Epithelial cell of proximal tubule (primary cell): ENCODE results near the gene MAGI2. TPM values are rescaled to one million over a fixed set of nuclear protein-coding genes. Genes with fewer than 3 reads are reported as not detected.

ENCODE experiments used
- DNase-seq: peaks from one replicate; pipeline ENCODE4 v3.0.0-alpha.2; 2011; ENCODE audit warnings: low read depth
- H3K4me3 ChIP-seq: 2 replicates; pipeline ENCODE4 v1.5.1; 2011; ENCODE audit warnings: low read depth, mild to moderate bottlenecking, low read length
- total RNA-seq: library from RNA; depleted of rRNA; stranded (reverse); fragments of >200 nt; gene quantifications from 2 replicates; pipeline ENCODE4 v1.2.3, GENCODE V29; 2015
- TF ChIP-seq, protein P1 (sequence below): conservative IDR thresholded peaks from 2 replicates; pipeline ENCODE4 v1.5.1; 2012; ENCODE audit warnings: low read depth, mild to moderate bottlenecking, low read length

MAGI2 gene
- total RNA-seq, 1 donor from 2014 or later, result 0.92 TPM

DNA sequence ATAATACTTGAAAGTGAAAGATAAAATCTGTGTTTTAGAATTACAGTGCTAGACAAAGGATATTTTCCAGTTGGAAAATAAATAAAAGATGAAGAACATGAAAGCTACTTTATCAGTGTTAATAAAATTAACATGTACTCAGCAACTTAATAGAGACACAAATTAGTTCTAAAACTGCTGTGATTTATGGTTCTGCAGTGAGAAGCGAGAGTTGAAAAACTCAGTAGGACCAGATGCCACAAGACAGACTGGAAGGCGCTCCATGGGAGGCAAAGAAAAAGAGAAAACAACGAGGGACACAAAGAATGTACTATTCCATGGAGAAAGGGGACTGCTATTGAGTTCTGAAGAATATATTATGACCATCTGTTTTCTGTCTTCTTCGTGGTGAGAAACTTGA lies 1064.4 kb downstream of the MAGI2 start:
- TF ChIP-seq, protein P1, sequence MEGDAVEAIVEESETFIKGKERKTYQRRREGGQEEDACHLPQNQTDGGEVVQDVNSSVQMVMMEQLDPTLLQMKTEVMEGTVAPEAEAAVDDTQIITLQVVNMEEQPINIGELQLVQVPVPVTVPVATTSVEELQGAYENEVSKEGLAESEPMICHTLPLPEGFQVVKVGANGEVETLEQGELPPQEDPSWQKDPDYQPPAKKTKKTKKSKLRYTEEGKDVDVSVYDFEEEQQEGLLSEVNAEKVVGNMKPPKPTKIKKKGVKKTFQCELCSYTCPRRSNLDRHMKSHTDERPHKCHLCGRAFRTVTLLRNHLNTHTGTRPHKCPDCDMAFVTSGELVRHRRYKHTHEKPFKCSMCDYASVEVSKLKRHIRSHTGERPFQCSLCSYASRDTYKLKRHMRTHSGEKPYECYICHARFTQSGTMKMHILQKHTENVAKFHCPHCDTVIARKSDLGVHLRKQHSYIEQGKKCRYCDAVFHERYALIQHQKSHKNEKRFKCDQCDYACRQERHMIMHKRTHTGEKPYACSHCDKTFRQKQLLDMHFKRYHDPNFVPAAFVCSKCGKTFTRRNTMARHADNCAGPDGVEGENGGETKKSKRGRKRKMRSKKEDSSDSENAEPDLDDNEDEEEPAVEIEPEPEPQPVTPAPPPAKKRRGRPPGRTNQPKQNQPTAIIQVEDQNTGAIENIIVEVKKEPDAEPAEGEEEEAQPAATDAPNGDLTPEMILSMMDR, result no peak

DNA sequence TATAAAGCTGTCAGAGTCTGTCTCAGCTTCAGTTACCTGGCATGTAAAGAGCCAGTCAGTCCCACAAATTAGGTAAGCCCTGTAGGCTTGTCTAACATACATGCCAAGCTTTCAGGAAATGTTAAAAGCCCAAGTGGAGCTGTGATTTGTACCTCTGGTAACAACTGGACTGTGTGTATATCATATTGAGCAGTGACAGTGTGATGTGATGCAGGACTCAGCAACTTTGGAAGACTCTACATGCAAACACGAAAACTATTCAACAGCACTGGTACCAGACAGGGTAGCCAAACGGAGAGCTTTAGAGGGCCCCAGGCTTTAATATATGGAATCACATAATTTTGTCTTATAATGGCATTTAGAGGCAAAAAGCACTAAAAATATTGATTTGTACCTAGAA lies 1066.9 kb downstream of the MAGI2 start:
- no peak for DNase-seq
- no peak overlapping the region for H3K4me3 ChIP-seq
- TF ChIP-seq, protein P1, result no peak

More for the DNA sequence above, 1064.4 kb downstream of the MAGI2 start:
- H3K4me3 ChIP-seq, result no peak overlapping the region
- DNase-seq, result no peak

DNA sequence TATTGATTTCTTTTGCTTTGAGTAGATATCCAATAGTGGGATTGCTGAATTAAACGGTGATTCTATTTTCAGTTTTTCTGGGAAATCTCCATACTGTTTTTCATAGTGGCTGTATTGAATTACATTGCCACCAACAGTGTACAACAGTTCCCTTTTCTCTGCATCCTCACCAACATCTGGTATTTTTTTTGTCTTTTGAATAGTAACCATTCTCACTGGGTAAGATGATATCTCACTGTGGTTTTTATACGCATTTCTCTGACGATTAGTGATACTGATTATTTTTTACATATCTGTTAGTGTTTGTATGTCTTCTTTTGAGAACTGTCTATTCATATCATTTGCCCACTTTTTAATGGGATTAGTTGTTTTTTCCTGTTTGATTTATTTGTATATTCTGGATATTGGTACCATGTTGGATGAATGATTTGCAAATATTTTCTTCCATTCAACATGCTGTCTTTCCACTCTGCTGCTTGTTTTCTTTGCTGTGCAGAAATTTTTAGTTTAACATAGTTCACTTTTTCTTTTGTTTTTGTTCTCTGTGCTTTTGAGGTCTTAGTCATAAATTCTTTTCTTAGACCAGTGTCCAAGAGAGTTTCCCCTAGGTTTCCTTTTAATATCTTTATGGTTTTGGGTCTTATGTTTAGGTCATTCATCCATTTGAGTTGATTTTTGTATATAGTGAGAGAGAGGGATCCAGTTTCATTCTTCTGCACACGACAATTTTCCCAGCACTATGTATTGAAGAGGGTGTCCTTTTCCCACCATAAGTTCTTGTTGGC lies 1070.2 kb downstream of the MAGI2 start:
- DNase-seq, result no peak
- TF ChIP-seq, protein P1, result no peak
- H3K4me3 ChIP-seq, result no peak overlapping the region

DNA sequence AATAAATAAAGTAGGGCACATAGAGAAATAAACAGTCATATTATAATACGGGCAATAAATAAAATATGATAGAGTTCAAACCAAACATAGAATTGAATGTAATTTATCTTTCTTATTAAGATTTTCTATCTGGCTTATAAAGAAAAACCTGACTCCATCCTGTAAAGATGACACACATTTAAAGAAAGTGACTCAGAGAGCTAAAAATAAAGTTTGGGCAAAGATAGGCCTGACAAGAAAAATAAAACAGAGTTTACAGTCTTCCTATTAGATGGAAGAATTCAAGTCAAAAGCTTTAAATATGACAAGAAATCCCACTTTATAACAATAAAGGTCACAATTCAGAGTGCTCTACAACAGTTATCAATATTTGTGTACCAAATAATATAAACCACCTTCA lies 1074.3 kb downstream of the MAGI2 start:
- DNase-seq, result no peak
- TF ChIP-seq, protein P1, result no peak
- no peak overlapping the region for H3K4me3 ChIP-seq

GRCh38 chr7:78377532-78377931 lies 1075.9 kb downstream of the MAGI2 start:
- DNase-seq, result no peak
- no peak overlapping the region for H3K4me3 ChIP-seq
- TF ChIP-seq, protein P1, result no peak

GRCh38 chr7:78370936-78371335 lies 1082.5 kb downstream of the MAGI2 start:
- H3K4me3 ChIP-seq, result no peak overlapping the region
- DNase-seq, result no peak
- TF ChIP-seq, protein P1, result no peak

DNA sequence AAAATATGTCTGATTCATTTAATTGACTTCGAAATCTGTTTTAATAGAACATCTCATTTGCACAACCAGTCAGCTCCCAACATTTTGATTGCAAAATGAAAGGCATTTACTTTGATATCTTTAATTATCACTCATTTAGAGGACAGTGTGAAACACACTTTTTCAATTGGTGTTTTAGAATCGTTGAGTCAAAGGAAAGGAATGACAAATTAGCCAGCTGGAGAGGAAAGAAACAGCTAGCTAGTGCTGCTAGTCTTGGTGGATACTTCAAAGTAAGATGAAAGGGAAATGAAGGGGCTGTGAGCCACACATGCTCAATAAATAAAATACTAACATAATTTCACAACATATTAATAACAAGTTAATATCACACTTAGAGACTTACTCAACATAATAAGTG lies 1084.7 kb downstream of the MAGI2 start:
- TF ChIP-seq, protein P1, result no peak
- no peak for DNase-seq
- no peak overlapping the region for H3K4me3 ChIP-seq
